ENCODE results near the gene HPX.

Gene HPX

GRCh38 chr11:6388748-6389147, 52.0 kb downstream of the HPX start:
- DNase-seq, result no peak

- no peak for DNase-seq
Observed at GRCh38 chr11:6387811-6388599, 52.8 kb downstream of the HPX start.

- DNase-seq, result no peak
Observed at GRCh38 chr11:6385046-6385777, 55.6 kb downstream of the HPX start.
